HG03196 (cell line): ENCODE results near the gene FAM53C.
"Not testable (repeated sequence)": the region's sequence is repeated elsewhere in the genome, so short reads cannot be mapped to it uniquely, and the experiment has no call there.

Experiments used
- ATAC-seq: cut with Tn5 transposase; IDR thresholded peaks from one replicate; pipeline ENCODE4 v1.9.1; 2021; ENCODE audit not compliant: unreplicated experiment

FAM53C gene

GRCh38 chr5:138389911-138390310 lies 51.8 kb downstream of the FAM53C start:
- not testable (repeated sequence) for ATAC-seq

GRCh38 chr5:138391859-138392386 lies 53.9 kb downstream of the FAM53C start:
- no peak for ATAC-seq
